Activated CD4-positive, alpha-beta T cell treated with anti-CD3 and anti-CD28 coated beads, Interleukin-2, amount 10 ng/mL, durations not matched to agents 7 days and 5 days (primary cell): ENCODE measurements around the gene SAMD4A. TPM values are rescaled to one million over a fixed set of nuclear protein-coding genes. Genes with fewer than 3 reads are reported as not detected.

ENCODE experiments used
- CTCF ChIA-PET: fragments of 350-600 bp; sonication (Branson Sonifier 250); formaldehyde crosslinking; loops from one replicate; lab custom pipeline; 2021; ENCODE audit warnings: antibody characterized with exemption; lab: Charles Lee
- POLR2A ChIA-PET: fragments of 350-600 bp; sonication (Branson Sonifier 250); formaldehyde crosslinking; loops from one replicate; lab custom pipeline; 2021; ENCODE audit warnings: antibody characterized with exemption; lab: Charles Lee
- DNase-seq: peaks from one replicate; pipeline ENCODE4 v3.0.0-alpha.2; 2020
- H3K27ac Mint-ChIP-seq: one replicate; pipeline ENCODE4 v1.8.0; 2021; ENCODE audit warnings: mild to moderate bottlenecking, moderate library complexity, mixed read lengths
- H3K27me3 Mint-ChIP-seq: one replicate; pipeline ENCODE4 v1.8.0; 2021; ENCODE audit warnings: mixed read lengths
- H3K36me3 Mint-ChIP-seq: one replicate; pipeline ENCODE4 v1.8.0; 2021; ENCODE audit warnings: low read depth, mixed read lengths
- H3K4me1 Mint-ChIP-seq: one replicate; pipeline ENCODE4 v1.8.0; 2021; ENCODE audit warnings: mixed read lengths
- H3K4me3 Mint-ChIP-seq: one replicate; pipeline ENCODE4 v1.8.0; 2021; ENCODE audit warnings: mild to moderate bottlenecking, moderate library complexity, mixed read lengths
- H3K9me3 Mint-ChIP-seq: one replicate; pipeline ENCODE4 v1.8.0; 2021; ENCODE audit warnings: mixed read lengths
- total RNA-seq, 2 experiments: library from RNA; stranded (reverse); gene quantifications; one replicate each; pipeline ENCODE4 v1.2.3, GENCODE V29; 2021

The SAMD4A gene
- total RNA-seq, 2 experiments from 2014 or later: 0.54 to 0.62 TPM

GRCh38 chr14:54698501-54698900 lies 131.6 kb downstream of the SAMD4A start:
- Mint-ChIP-seq H3K36me3 (no peaks in the 10 kb centered on the region), H3K4me3 (no peak overlapping the region), H3K4me1 (peaks cover 17% of the 10 kb centered on the region), H3K27me3 (peaks cover 56% of the 10 kb centered on the region), H3K27ac (no peak overlapping the region), H3K9me3 (no peaks in the 10 kb centered on the region)
- ChIA-PET POLR2A (no interaction called here), CTCF (no interaction called here)
- DNase-seq: no peak

- Mint-ChIP-seq H3K27me3 (peaks cover 50% of the 10 kb centered on the region), H3K4me1 (peaks cover 17% of the 10 kb centered on the region), H3K36me3 (no peaks in the 10 kb centered on the region), H3K27ac (no peak overlapping the region), H3K9me3 (no peaks in the 10 kb centered on the region), H3K4me3 (no peak overlapping the region)
- CTCF ChIA-PET: interaction anchor here (1.2 kb wide), 1 partner anchor 133 kb away, joined by 3 read pairs; no protein-coding TSS in a partner anchor
- no peak for DNase-seq
- POLR2A ChIA-PET: no interaction called here
Observed at GRCh38 chr14:54698966-54699530, 132.1 kb downstream of the SAMD4A start.

GRCh38 chr14:54699735-54700134 lies 132.8 kb downstream of the SAMD4A start:
- no peaks in the 10 kb centered on the region for H3K9me3 Mint-ChIP-seq
- no peaks in the 10 kb centered on the region for H3K36me3 Mint-ChIP-seq
- CTCF ChIA-PET: interaction anchor here (0.6 to 1.2 kb wide), 2 partner anchors 9 to 134 kb away, joined by 3 read pairs; no protein-coding TSS in a partner anchor
- H3K27me3 Mint-ChIP-seq: peaks cover 46% of the 10 kb centered on the region
- H3K4me3 Mint-ChIP-seq: no peak overlapping the region
- no peak overlapping the region for H3K27ac Mint-ChIP-seq
- POLR2A ChIA-PET: no interaction called here
- DNase-seq: no peak
- H3K4me1 Mint-ChIP-seq: peaks cover 17% of the 10 kb centered on the region

DNA sequence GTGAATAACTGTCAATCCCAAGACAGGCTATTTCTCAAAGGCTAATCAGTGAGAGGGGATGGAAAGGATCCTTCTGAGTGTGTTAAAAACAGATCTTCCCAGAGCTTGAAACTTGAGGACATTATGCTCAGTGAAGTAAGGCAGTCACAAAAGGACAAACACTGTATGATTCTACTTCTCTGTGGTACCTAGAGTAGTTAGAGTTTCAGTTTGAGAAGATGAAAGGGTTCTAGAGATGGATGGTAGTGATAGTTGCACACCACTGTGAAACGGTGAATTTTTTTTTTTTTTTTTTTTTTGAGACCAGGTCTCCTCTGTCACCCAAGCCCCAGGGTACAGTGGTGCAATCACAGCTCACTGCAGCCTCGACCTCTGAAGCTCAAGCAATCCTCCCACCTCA lies 133.8 kb downstream of the SAMD4A start:
- Mint-ChIP-seq H3K27ac (no peak overlapping the region), H3K4me1 (peaks cover 17% of the 10 kb centered on the region), H3K4me3 (no peak overlapping the region), H3K27me3 (peaks cover 46% of the 10 kb centered on the region), H3K9me3 (no peaks in the 10 kb centered on the region), H3K36me3 (no peaks in the 10 kb centered on the region)
- DNase-seq: no peak
- ChIA-PET POLR2A (interaction anchor here (0.6 kb wide), 1 partner anchor 51 kb away, joined by 3 read pairs; no protein-coding TSS in a partner anchor), CTCF (interaction anchor here (0.6 to 2.4 kb wide), 4 partner anchors 10 to 378 kb away, joined by 3 to 10 read pairs (median 4); no protein-coding TSS in a partner anchor)

DNA sequence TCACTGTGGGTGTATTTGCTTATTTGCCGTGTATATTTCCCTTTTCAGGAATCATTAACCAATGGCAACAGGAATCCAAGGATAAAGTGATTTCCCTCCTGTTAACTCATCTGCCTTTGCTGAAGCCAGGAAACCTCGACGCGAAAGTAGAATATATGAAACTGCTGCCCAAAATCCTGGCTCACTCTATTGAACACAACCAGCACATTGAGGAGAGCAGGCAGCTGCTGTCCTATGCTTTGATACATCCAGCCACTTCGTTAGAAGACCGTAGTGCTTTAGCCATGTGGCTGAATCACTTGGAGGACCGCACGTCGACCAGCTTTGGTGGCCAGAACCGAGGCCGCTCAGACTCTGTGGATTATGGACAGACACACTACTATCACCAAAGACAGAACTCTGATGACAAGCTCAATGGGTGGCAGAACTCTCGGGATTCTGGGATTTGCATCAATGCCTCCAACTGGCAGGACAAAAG lies 135.1 kb downstream of the SAMD4A start:
- DNase-seq: no peak
- Mint-ChIP-seq H3K4me3 (no peak overlapping the region), H3K27me3 (peaks cover 42% of the 10 kb centered on the region), H3K27ac (no peak overlapping the region), H3K9me3 (no peaks in the 10 kb centered on the region), H3K4me1 (peaks cover 17% of the 10 kb centered on the region), H3K36me3 (no peaks in the 10 kb centered on the region)
- ChIA-PET CTCF (interaction anchor here (1.2 to 2.4 kb wide), 2 partner anchors 11 to 17 kb away, joined by 3 to 10 read pairs; no protein-coding TSS in a partner anchor), POLR2A (no interaction called here)

- peaks cover 17% of the 10 kb centered on the region for H3K4me1 Mint-ChIP-seq
- POLR2A ChIA-PET: no interaction called here
- no peak overlapping the region for H3K4me3 Mint-ChIP-seq
- no peaks in the 10 kb centered on the region for H3K9me3 Mint-ChIP-seq
- peaks cover 37% of the 10 kb centered on the region for H3K27me3 Mint-ChIP-seq
- CTCF ChIA-PET: interaction anchor here (1.2 to 2.4 kb wide), 2 partner anchors 12 to 18 kb away, joined by 3 to 10 read pairs; no protein-coding TSS in a partner anchor
- H3K36me3 Mint-ChIP-seq: no peaks in the 10 kb centered on the region
- H3K27ac Mint-ChIP-seq: no peak overlapping the region
- DNase-seq: no peak
Observed at GRCh38 chr14:54702492-54702891, 135.6 kb downstream of the SAMD4A start.

GRCh38 chr14:54703082-54703481 lies 136.2 kb downstream of the SAMD4A start:
- no peak for DNase-seq
- no peak overlapping the region for H3K4me3 Mint-ChIP-seq
- no peak overlapping the region for H3K27ac Mint-ChIP-seq
- POLR2A ChIA-PET: no interaction called here
- CTCF ChIA-PET: no interaction called here
- H3K4me1 Mint-ChIP-seq: peaks cover 17% of the 10 kb centered on the region
- H3K36me3 Mint-ChIP-seq: no peaks in the 10 kb centered on the region
- no peaks in the 10 kb centered on the region for H3K9me3 Mint-ChIP-seq
- H3K27me3 Mint-ChIP-seq: peaks cover 33% of the 10 kb centered on the region

DNA sequence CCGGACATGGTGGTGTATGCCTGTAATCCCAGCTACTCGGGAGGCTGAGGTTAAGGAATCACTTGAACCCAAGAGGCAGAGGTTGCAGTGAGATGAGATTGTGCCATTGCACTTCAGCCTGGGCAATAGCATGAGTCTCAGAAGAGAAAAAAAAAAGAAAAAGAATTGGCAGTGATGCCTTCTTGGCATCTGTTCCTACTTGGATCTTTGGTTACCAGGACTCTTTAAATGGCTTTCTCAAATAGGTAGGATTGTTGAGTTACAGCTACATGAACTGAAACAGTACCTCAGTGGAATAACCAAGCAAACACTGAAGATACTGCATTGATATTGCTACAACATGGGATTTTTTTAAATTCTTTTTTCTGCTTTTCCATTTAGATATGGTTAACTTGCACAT lies 136.8 kb downstream of the SAMD4A start:
- peaks cover 28% of the 10 kb centered on the region for H3K27me3 Mint-ChIP-seq
- H3K9me3 Mint-ChIP-seq: no peaks in the 10 kb centered on the region
- ChIA-PET CTCF (interaction anchor here (1.0 to 1.4 kb wide), 2 partner anchors 14 to 153 kb away, joined by 3 read pairs; no protein-coding TSS in a partner anchor), POLR2A (no interaction called here)
- no peak overlapping the region for H3K27ac Mint-ChIP-seq
- H3K4me1 Mint-ChIP-seq: peaks cover 17% of the 10 kb centered on the region
- no peak overlapping the region for H3K4me3 Mint-ChIP-seq
- no peaks in the 10 kb centered on the region for H3K36me3 Mint-ChIP-seq
- no peak for DNase-seq

GRCh38 chr14:54704768-54705167 lies 137.8 kb downstream of the SAMD4A start:
- no peaks in the 10 kb centered on the region for H3K36me3 Mint-ChIP-seq

DNA sequence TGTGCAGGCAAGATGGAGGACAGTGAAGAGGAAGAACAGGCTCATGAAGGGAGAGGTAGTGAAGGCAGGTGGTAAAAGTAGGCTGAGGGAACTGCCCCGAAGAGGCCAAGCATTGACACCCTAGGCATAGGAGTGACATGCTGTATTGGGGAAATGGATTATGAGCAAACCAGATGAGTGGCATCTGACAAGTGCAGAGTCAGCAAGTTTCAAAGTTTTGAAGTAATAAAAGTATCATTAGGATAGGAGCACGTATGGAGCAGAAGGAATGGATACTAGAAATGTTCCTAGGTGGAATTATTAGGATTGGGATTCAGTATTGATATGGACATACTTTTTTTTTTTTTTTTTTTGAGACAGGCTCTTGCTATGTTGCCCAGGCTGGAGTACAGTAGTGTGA lies 139.8 kb downstream of the SAMD4A start:
- peaks cover 8% of the 10 kb centered on the region for H3K27me3 Mint-ChIP-seq
- H3K36me3 Mint-ChIP-seq: no peaks in the 10 kb centered on the region
- no peaks in the 10 kb centered on the region for H3K9me3 Mint-ChIP-seq
- no peak for DNase-seq
- peaks cover 7% of the 10 kb centered on the region for H3K4me1 Mint-ChIP-seq
- CTCF ChIA-PET: interaction anchor here (0.7 to 1.8 kb wide), 3 partner anchors 21 to 579 kb away, joined by 3 to 5 read pairs (median 4); no protein-coding TSS in a partner anchor
- no peak overlapping the region for H3K4me3 Mint-ChIP-seq
- POLR2A ChIA-PET: no interaction called here
- H3K27ac Mint-ChIP-seq: no peak overlapping the region

More at GRCh38 chr14:54704768-54705167, 137.8 kb downstream of the SAMD4A start:
- Mint-ChIP-seq H3K27ac (no peak overlapping the region), H3K4me3 (no peak overlapping the region), H3K9me3 (no peaks in the 10 kb centered on the region), H3K4me1 (peaks cover 16% of the 10 kb centered on the region), H3K27me3 (peaks cover 20% of the 10 kb centered on the region)
- CTCF ChIA-PET: interaction anchor here (0.6 to 1.4 kb wide), 5 partner anchors 8 to 154 kb away, joined by 3 to 4 read pairs (median 3); no protein-coding TSS in a partner anchor
- no peak for DNase-seq
- POLR2A ChIA-PET: no interaction called here

DNA sequence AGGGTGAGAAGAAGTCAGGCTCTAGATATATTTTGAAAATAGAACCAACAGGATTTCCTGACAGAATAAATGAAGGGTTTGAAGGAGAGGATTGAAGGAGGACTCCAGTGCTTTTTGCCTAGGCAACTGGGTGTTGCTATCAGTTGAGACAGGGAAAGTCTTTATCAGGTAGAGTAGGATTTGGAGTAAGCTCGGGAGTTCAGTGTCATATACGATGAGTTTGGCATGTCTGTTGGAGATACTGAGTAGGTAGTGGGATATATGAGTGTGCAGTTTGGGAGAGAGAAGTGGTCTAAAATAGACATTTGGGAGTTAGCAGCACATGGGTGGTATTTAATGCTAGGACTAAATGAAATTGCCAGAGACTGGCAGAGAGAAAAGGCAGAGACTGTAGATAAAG lies 141.2 kb downstream of the SAMD4A start:
- ChIA-PET CTCF (interaction anchor here (1.2 kb wide), 1 partner anchor 17 kb away, joined by 3 read pairs; no protein-coding TSS in a partner anchor), POLR2A (no interaction called here)

DNA sequence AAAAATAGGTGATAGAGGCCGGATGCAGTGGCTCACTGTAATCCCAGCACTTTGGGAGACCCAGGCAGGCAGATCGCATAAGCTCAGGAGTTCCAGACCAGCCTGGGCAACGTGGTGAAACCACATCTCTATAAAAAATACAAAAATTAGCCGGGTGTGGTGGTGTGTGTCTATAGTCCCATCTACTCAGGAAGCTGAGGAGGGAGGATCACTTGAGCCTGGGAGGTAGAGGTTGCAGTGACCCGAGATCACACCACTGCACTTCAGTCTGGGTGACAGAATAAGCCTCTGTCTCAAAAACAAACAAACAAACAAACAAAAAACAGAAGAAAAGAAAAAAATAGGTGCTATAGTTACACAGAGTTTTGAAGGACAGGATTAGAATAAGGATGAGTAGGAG lies 142.1 kb downstream of the SAMD4A start:
- no peak overlapping the region for H3K4me3 Mint-ChIP-seq
- no peaks in the 10 kb centered on the region for H3K36me3 Mint-ChIP-seq
- H3K4me1 Mint-ChIP-seq: peaks cover 18% of the 10 kb centered on the region
- ChIA-PET POLR2A (no interaction called here), CTCF (no interaction called here)
- no peak overlapping the region for H3K27ac Mint-ChIP-seq
- DNase-seq: no peak
- H3K9me3 Mint-ChIP-seq: no peaks in the 10 kb centered on the region
- no peaks in the 10 kb centered on the region for H3K27me3 Mint-ChIP-seq

More for the DNA sequence above, 141.2 kb downstream of the SAMD4A start:
- DNase-seq: no peak
- no peaks in the 10 kb centered on the region for H3K9me3 Mint-ChIP-seq
- no peaks in the 10 kb centered on the region for H3K36me3 Mint-ChIP-seq
- no peaks in the 10 kb centered on the region for H3K27me3 Mint-ChIP-seq
- no peak overlapping the region for H3K4me3 Mint-ChIP-seq
- H3K27ac Mint-ChIP-seq: no peak overlapping the region
- H3K4me1 Mint-ChIP-seq: peaks cover 18% of the 10 kb centered on the region

DNA sequence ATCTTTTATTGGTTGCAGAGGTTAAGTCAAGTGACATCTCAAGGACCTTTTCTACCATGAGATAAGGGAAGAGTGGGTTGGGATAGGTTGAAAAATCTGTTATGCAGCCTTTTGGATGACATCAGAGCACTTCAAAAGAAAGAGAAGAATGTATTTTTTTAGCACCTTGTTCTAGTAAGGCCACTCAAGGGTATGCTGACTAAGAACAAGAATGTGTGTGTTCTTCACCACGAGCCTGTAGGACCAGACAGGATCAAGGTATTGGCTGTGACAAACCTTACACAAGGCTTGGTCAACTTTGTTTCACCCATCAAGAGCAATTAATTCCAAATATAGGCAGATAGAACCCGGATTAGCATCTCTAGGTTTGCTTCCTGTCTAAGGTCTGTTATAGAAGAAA lies 142.5 kb downstream of the SAMD4A start:
- Mint-ChIP-seq H3K9me3 (no peaks in the 10 kb centered on the region), H3K4me3 (no peak overlapping the region), H3K4me1 (peaks cover 18% of the 10 kb centered on the region), H3K27me3 (no peaks in the 10 kb centered on the region), H3K27ac (no peak overlapping the region), H3K36me3 (no peaks in the 10 kb centered on the region)
- POLR2A ChIA-PET: no interaction called here
- DNase-seq: no peak
- CTCF ChIA-PET: interaction anchor here (1.7 kb wide), 1 partner anchor 12 kb away, joined by 3 read pairs; no protein-coding TSS in a partner anchor
